Measurements from ENCODE around the gene KCNH4. TPM values are rescaled to one million over a fixed set of nuclear protein-coding genes. Genes with fewer than 3 reads are reported as not detected.
A peak's percentile ranks its signal among the peaks of the same experiment; 100 is the strongest.
"Not testable (repeated sequence)": the region's sequence is repeated elsewhere in the genome, so short reads cannot be mapped to it uniquely, and the experiment has no call there.

The KCNH4 gene
- under 0.01 TPM in 2 replicates for total RNA-seq

- peak; percentile 89 to 90 for DNase-seq (ENCODE audit: low read depth in 2 of 2)
Measured at GRCh38 chr17:42180922-42181850, at the start of gene KCNH4. KCNH4 (minus strand) TSS chr17:42181142; CDS start chr17:42180945, 197 bp downstream.

DNA sequence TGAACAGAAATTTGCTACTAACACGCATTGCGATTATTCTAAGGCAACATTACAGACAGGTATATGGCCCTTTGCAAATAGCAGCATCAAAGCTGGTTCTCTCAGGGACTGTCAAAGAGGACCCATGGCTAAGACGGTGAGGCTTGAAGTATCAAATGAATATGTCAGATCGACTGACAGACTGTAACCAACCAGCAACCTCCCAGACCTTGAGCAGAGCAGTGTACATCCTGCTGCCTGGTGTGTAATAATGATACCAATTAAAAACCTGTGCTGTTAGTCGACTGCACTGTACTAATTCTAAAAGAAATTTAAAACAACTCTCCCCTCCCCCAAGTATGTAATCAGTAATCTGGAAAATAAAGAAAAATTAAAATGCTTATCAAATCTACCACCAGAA lies 49.3 kb upstream of the KCNH4 start:
- DNase-seq (ENCODE audit: low read depth in 2 of 2): no peak

DNA sequence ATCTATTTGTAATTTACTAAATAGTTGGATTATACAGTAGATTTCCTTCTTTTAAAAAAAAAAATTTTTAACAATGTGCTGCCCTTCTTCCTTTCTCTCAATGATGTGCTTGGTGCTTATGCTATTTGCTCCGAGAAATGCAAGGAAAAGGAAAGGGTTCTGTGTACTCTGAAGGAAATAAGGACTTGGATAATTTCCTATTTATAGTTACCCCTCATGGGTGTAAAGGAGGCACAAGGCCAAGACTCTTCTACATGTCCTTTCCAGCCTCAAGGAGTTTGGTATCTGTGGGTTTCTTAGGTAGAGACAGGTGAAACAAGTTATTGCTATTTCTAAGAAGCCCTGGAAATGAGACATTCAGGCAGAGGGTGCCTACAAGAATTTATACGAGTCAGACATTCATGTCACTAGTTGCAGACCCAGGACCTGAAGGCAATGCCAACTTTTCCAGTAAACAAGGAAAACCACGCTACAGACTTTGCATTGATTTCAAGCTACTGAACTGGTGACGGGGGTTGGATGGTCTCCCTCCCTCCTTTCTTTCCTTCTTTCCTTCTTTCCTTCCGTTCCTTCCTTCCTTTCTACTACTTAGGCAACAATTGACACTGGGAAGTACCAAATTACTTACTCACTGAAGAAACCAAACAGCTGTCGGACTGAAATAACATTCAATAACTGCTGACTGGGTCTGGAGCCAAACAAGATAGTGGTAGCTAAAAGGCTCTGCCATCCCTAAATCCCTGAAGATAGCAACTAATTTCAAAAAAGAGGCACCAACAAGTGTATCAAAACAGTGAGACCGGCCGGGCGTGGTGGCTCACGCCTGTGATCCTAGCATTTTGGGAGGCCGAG lies 47.1 kb upstream of the KCNH4 start:
- DNase-seq (ENCODE audit: low read depth in 2 of 2): peak; percentile 27 to 38

GRCh38 chr17:42225646-42226045 lies 44.7 kb upstream of the KCNH4 start:
- DNase-seq (ENCODE audit: low read depth in 2 of 2): no peak

DNA sequence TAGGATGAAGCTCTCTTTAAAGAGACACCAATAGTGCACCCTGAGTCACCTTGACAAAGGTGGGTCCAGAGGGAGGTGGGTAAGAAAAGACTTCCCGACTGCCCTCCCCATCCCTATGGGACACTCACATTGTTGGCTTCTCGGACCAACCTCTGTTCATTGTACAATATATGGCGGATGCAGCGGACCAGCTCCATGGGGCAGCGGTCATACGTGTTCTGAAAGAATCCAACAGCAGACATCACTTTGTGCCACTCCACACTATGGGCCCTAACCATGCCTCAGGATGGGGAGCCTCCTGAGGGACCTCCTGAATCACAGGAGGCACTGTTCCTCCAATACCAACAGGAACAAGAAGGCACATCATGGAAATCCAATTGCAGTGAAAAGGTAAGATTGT lies 43.7 kb upstream of the KCNH4 start:
- no peak for DNase-seq (ENCODE audit: low read depth in 2 of 2)

GRCh38 chr17:42221886-42222745 lies 41.2 kb upstream of the KCNH4 start:
- peak; percentile 81 to 89 for DNase-seq (ENCODE audit: low read depth in 2 of 2)

DNA sequence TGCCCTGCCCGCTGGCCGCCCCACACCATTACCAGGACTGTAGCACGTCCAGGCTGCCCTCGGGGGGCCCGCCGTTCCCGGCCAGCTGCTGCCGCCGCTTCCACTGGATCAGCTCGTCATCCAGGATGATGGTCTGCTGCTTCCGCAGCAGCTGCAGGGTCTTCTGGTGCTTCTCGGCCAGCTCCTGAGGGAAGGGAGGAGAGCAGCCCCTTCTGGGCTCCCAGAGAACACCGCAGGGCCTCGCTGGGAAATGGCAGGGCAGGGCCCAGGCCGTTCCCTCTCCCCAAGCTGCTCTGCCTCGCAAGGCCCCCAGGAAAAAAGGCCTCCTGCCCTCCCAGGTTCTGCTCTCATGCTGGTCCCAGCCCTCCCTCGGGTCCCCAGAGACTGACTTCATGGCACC lies 38.3 kb upstream of the KCNH4 start:
- not testable (repeated sequence) for DNase-seq (ENCODE audit: low read depth in 2 of 2)

DNA sequence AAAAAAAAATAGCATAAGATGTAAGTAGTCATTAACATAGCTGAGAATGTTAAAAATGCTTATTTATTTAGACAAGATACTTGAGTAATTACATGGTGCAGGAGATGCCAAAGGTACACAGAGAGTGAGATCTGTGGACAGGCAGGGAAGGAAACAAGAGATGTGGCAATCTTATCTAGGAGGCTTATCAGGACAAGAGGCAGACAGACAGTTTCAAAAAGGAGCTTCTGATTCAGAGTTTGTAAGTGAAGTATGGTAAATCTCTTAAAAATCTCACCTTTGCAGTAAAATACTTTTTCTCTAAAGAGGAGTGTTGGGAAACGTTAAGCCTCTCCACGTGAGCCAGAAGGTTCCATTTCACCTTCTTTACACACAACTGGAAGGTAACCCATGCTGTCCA lies 33.2 kb upstream of the KCNH4 start:
- no peak for DNase-seq (ENCODE audit: low read depth in 2 of 2)

DNA sequence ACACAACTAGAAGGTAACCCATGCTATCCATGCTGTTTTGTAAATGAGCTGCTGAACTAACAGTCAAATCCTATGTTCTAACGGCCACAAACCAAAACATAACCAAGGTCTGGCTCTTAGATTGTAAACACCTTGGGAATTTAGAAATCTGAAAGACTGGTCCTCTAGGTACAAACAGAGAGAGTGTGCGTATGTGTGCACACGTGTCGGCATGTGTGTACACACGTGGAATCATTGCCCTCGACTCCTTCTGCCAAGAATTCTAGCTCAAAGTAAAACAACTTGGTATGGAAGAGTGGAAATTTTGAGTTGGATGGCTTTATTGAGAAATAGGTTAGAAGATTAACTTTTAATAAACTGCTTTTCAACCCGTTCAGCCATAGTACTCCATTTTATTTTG lies 31.4 kb upstream of the KCNH4 start:
- no peak for DNase-seq (ENCODE audit: low read depth in 2 of 2)

GRCh38 chr17:42211921-42212341 lies 31.0 kb upstream of the KCNH4 start:
- not testable (repeated sequence) for DNase-seq (ENCODE audit: low read depth in 2 of 2)

- DNase-seq (ENCODE audit: low read depth in 2 of 2): no peak
Measured at GRCh38 chr17:42210046-42210445, 29.1 kb upstream of the KCNH4 start.

DNA sequence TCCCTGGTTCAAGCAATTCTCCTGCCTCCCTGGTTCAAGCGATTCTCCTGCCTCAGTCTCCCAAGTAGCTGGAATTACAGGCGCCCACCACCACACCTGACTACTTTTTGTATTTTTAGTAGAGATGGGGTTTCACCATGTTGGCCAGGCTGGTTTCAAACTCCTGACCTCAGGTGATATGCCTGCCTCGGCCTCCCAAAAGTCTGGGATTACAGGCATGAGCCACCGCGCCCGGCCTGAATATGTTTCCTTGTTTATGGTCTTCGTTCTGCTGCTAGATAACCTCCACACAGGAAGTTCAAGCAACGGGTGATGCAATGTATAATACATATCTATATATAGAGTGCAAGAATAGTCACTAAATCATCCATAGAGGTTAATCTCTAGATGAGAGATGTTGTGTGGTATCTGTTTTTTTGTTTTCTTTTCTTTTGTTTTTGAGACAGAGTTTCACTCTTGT lies 25.2 kb upstream of the KCNH4 start:
- peak; percentile 40 to 50 for DNase-seq (ENCODE audit: low read depth in 2 of 2)

DNA sequence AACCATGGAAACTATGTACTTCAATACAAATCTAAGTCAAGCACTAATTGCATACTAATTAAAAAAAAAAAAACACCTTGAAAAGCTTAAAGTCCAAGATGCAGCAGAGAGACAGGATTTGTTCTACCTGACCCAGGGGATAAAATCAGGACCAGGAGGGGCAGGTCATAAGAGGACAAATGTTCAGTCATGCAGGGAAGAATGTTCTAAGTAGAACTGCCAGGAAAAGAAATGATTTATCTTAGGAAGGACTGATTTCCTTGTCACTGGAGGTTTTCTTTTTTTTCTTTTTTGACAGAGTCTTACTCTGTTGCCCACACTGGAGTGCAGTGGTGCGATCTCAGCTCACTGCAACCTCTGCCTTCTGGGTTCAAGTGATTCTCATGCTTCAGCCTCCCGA lies 22.4 kb upstream of the KCNH4 start:
- no peak for DNase-seq (ENCODE audit: low read depth in 2 of 2)

- peak in 1 of 2 donors; percentile 38 for DNase-seq (ENCODE audit: low read depth in 2 of 2)
Measured at GRCh38 chr17:42202696-42203095, 21.8 kb upstream of the KCNH4 start.

DNA sequence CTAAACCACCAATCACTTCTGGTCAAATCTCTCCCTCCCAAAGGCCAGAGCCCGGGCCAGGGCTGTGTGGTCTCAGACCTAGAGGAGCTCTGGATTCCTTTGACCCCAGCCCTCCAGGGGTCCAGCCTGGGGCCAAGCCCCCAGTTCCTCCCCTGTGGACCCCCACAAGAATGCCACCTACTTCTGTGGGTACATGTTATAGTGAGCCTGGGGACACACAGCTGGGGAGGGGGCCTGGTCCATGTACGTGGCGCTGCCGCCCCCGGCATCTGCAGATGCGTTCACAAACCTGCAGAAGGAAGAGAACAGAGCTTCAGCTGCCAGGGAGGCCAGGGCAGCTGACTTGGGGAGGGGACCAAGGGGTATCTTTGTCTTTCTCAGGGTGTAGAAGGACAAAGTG lies 21.2 kb upstream of the KCNH4 start:
- DNase-seq (ENCODE audit: low read depth in 2 of 2): no peak

DNA sequence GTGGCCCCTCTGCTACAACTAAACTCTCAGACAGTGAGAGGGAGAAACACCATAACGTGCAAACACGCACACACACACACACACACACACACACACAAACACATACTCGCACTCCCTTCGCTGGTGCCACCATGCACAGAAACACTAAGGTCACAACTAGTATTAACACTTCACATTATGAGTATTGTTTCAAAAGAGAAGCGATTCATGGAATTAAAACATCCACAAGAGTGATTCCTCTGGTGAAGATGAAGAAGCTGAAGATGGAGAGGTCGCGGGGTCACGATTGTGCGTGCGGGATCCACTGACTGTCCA lies 20.5 kb upstream of the KCNH4 start:
- no peak for DNase-seq (ENCODE audit: low read depth in 2 of 2)

GRCh38 chr17:42200706-42201457 lies 19.9 kb upstream of the KCNH4 start:
- DNase-seq (ENCODE audit: low read depth in 2 of 2): peak in 1 of 2 donors; percentile 72

GRCh38 chr17:42199416-42200011 lies 18.6 kb upstream of the KCNH4 start:
- no peak for DNase-seq (ENCODE audit: low read depth in 2 of 2)

- no peak for DNase-seq (ENCODE audit: low read depth in 2 of 2)
Measured at GRCh38 chr17:42198897-42199296, 18.0 kb upstream of the KCNH4 start.

DNA sequence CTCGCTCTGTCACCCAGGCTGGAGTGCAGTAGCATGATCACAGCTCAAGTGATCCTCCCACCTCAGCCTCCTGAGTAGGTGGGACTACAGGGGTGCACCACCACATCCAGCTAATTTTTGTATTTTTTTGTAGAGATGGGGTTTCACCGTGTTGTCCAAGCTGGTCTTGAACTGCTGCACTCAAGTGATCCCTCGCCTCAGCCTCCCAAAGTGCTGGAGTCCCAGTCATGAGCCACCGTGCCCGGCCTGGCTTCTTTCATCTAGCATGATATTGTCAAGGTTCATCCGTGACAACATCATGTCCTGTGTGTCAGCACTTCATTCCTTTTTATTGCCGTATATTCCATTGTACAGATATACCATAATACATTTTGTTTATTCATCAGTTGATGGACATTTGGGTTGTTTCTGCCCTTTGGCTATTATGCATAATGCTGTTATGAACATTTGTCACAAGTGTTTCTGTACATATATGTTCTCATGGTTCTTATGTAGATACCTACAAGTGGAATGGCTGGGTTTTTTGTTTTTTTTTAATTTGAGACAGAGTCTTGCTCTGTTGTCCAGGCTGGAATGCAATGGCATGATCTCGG lies 16.7 kb upstream of the KCNH4 start:
- no peak for DNase-seq (ENCODE audit: low read depth in 2 of 2)

Measured in lung microvascular endothelial cell (primary cell).